GM21723 (cell line): ENCODE measurements around the gene CCDC80.

Source experiments
- ATAC-seq: cut with Tn5 transposase; IDR thresholded peaks from one replicate; pipeline ENCODE4 v1.9.1; 2021; ENCODE audit warnings: mild to moderate bottlenecking, moderate library complexity; ENCODE audit not compliant: unreplicated experiment

Gene CCDC80

GRCh38 chr3:112634786-112635541 is 6.0 kb downstream of the CCDC80 start:
- ATAC-seq = no peak

GRCh38 chr3:112633757-112634156 is 7.2 kb downstream of the CCDC80 start:
- no peak for ATAC-seq

DNA sequence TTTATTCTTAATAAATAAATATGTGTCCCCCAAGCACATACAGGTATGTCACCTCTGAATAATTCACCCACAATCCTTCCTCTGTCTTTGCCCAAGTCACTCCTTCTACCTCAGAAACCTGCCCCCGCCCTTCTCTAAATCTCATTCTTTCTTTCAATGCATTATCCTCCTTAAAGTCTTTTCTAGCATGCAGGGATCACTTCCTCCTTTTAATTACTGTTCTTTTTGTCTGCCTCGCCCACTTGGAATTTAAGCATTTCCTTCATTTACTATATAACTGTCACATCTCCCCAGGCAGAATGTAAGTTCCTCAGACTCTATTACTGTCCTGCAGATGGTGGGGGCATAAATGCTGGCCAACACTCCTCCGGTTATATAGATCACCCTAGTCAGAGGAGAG is 7.8 kb downstream of the CCDC80 start:
- ATAC-seq = no peak

DNA sequence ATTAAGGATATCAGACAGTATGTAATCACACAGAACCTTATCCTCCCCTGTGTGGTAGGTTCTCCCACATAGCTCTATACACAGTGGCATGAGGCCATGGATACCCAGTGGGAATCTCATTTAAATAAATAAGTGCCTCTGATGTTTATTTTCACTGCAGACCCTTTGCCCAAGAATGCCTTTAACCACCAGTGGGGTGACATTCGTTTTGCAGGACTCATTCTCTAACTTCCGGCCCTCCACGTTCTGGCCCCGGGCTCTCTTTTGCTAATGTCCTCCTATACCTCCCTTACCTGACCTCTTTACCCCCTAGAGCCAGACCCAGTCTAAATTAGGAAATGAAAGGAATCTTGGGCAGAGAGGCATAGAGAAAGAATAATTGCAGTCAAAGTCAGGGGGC is 8.3 kb downstream of the CCDC80 start:
- ATAC-seq = no peak

DNA sequence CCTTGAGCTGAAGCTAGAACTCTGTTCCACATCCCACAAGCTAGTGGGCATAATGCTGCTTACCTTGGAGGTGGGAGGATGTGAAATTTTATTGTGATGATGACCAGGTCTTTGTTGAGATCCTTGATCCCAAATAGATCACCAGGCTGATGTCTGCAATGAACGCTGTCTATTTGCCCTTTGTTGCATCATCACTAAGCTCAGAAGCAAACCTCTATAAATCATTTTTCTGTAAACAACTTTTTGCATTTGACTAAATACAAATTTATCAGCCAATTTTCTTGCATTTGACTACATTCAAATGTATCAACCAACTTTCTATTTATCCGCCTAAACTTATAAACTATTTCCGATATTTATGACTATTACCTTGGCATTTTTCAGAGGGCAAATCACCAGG is 9.7 kb downstream of the CCDC80 start:
- ATAC-seq = no peak

DNA sequence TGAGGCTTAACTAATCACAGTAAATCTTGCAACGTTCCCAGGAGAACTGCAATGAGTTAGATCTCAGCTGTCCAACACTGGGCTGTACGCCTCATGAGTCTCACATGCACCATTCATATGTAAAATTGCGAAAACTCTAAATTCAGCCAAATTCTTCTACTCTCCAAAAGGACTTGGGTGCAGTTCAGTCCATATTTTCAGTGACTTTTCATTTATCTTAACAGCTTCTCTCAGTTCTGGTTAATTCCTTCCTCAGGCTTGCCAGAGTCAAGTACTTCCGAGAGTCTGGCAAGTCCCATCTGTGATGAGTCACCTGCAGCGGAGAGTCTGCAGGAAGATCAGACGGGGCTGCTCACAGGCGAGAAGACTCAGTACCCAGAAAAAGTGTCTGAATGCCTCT is 11.5 kb downstream of the CCDC80 start:
- no peak for ATAC-seq

DNA sequence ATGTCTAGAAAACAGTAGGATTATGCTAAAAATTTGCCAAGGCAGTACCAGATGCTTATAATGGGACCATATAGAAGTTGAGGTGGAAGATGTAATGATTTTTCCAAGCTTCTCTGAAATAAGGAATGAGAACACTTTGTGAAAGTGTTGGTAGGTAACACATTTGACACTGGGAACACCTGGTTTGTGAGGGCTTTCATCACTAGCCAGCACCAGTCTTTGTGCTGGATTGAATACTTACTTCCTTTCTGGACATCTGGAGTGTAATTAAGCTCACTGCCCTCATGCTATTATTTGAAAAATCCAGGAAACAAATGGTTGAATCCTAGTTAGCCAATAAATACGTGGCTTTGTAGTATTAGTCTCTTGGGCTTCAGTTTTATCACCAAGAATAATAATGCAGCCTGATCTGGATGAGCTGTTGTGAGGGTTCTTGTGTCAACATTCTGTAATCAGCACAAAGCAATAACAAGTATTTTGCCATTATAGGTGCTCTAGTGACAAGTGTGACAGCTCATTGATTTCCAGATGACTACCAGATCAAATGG is 12.9 kb downstream of the CCDC80 start:
- ATAC-seq = no peak

- ATAC-seq = no peak
Measured at GRCh38 chr3:112627419-112627818, 13.5 kb downstream of the CCDC80 start.

- ATAC-seq = no peak
Measured at GRCh38 chr3:112623717-112624116, 17.2 kb downstream of the CCDC80 start.

GRCh38 chr3:112623213-112623612 is 17.7 kb downstream of the CCDC80 start:
- no peak for ATAC-seq

GRCh38 chr3:112619295-112619694 is 21.6 kb downstream of the CCDC80 start:
- ATAC-seq = peak; percentile 78

DNA sequence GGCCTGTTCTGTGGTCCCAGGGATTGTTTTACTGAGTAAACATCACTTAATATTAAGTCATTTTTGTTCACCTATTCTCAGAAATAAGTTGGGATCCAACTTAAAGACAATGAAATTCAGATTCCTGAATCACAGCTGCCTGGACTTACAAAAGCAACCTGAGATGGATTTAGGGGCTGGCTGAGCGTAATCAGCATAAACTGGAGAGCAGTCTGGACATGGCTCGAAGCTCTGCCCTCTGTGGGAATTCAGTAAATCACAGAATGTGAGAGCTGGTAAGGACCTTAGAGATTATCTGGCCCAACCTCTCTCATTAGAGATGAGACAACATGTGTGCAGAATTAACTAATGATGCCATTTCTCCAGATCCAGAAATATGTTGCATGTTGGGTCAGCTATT is 23.7 kb downstream of the CCDC80 start:
- ATAC-seq = no peak

DNA sequence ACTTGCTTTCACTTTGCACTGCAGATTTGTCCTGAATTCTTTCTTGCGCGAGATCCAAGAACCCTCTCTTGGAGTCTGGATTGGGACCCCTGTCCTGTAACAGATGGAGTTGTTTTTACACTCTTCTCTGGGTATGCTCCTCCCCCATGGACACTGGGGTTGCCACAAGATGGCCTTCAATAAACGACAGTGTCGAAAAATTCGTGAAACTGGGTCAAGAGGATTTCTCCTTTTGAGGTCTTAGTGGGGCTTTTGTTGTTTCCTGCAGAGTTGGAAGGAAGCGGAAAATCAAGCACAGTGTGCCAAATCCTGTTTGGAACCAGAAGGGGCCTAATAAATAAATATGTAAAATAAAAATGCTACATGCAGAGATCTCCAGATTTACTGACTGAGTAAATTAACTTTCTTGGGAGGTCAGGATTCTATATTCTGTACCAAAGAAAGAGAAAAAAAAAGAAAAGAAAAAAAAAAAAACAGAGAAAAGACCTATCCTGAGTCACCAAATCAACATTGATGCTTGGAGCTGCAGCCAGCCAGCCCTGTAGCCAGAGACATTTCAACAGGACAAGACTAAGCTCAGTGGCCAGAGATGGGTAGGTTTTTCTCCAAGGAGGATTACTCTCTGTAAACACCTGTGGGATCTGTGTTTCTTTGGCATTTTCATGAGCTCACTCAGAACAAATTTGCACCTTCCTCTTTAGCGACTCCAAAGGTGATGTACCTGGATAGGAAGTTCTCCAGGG is 24.8 kb downstream of the CCDC80 start:
- ATAC-seq = no peak

GRCh38 chr3:112611752-112612515 is 29.0 kb downstream of the CCDC80 start:
- no peak for ATAC-seq

DNA sequence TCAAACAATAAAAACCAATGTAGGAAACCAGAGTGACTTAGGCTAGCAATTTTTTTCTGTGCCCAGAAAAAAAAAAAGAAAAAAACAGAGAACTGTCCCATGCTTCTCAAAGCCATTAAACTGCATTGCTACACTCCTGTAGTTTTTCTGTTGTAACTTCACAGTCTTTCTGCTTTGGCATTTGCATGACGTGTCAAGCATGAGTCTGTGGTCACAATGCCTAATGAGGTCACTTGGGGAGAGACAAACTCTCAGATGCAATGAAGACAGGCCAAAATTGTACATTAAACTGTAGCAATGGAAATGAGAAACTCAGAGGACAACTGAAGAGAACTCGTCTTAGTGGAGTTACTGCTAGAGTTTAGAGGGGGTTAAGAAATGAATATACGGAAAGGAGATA is 30.8 kb downstream of the CCDC80 start:
- ATAC-seq = no peak

GRCh38 chr3:112607863-112608262 is 33.1 kb downstream of the CCDC80 start:
- no peak for ATAC-seq

GRCh38 chr3:112606098-112606497 is 34.8 kb downstream of the CCDC80 start:
- ATAC-seq = no peak

- no peak for ATAC-seq
Measured at GRCh38 chr3:112605285-112605684, 35.7 kb downstream of the CCDC80 start.

DNA sequence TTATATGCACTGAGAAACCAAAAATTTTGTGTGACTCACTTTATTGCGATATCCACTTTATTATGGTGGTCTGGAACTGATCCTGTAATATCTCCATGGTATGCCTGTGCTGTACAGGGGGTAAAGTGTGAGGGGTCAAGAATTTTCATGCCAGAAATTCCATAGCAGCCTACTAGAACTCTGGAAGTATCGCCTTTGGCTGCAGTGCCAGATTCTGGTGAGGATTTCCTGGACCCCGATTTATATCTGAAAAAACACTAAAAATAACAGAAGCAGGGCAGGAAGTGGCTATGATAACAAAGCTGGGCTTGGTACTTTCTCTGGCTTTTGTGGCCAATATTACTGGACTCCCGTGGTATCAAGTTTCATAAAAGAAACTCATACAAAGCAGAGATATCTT is 36.4 kb downstream of the CCDC80 start:
- ATAC-seq = no peak

GRCh38 chr3:112602217-112602838 is 38.6 kb downstream of the CCDC80 start:
- peak; percentile 88 for ATAC-seq

DNA sequence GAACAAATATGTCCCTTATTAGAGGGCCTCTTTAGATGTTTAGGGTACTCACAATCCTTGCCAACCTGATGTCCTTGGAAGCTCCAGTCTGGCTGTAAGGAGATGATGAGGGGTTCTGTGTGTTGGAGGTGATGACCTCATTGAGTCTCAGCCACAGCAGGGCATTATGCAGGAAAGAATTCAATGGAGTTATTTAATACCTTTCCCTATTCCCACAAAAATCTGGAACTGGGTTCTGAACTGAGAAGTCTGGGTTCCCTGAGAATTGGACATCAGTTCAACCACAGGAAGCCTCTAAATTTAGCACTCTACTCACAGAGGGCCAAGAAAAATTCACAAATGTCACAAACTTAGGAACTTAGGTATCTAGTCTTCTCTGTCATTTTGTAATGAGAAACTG is 42.2 kb downstream of the CCDC80 start:
- ATAC-seq = no peak
